ENCODE results near the gene SUMF2. TPM values are rescaled to one million over a fixed set of nuclear protein-coding genes. Genes with fewer than 3 reads are reported as not detected.

Gene SUMF2
- total and polyA plus RNA-seq, 2 of the 13 experiments (the other 11 are each of a cell fraction or from before 2014, with no cell fraction given) = 48.9 to 54.4 TPM

- TF ChIP-seq, protein P1, sequence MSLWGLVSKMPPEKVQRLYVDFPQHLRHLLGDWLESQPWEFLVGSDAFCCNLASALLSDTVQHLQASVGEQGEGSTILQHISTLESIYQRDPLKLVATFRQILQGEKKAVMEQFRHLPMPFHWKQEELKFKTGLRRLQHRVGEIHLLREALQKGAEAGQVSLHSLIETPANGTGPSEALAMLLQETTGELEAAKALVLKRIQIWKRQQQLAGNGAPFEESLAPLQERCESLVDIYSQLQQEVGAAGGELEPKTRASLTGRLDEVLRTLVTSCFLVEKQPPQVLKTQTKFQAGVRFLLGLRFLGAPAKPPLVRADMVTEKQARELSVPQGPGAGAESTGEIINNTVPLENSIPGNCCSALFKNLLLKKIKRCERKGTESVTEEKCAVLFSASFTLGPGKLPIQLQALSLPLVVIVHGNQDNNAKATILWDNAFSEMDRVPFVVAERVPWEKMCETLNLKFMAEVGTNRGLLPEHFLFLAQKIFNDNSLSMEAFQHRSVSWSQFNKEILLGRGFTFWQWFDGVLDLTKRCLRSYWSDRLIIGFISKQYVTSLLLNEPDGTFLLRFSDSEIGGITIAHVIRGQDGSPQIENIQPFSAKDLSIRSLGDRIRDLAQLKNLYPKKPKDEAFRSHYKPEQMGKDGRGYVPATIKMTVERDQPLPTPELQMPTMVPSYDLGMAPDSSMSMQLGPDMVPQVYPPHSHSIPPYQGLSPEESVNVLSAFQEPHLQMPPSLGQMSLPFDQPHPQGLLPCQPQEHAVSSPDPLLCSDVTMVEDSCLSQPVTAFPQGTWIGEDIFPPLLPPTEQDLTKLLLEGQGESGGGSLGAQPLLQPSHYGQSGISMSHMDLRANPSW (CRISPR knock-in tag; IDR thresholded peaks at IDR 0.05; ENCODE audit: borderline replicate concordance) = no peak
- TF ChIP-seq KDM5B (CRISPR knock-in tag; IDR thresholded peaks at IDR 0.05; ENCODE audit: borderline replicate concordance) = peak; percentile 89
- TF ChIP-seq, protein P2, sequence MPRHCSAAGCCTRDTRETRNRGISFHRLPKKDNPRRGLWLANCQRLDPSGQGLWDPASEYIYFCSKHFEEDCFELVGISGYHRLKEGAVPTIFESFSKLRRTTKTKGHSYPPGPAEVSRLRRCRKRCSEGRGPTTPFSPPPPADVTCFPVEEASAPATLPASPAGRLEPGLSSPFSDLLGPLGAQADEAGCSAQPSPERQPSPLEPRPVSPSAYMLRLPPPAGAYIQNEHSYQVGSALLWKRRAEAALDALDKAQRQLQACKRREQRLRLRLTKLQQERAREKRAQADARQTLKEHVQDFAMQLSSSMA (CRISPR knock-in tag; IDR thresholded peaks at IDR 0.05) = peak; percentile 58; the same call in 1 of the 2 replicates
- peak; percentile 93 for TF ChIP-seq MAX (IDR thresholded peaks at IDR 0.05)
- 0 out of 2 replicates have a peak, but pooled peaks have one; percentile 36 for TF ChIP-seq ZNF800 (CRISPR knock-in tag; IDR thresholded peaks at IDR 0.05)
- TF ChIP-seq ZNF354B (CRISPR knock-in tag; IDR thresholded peaks at IDR 0.05) = no peak
- peak; percentile 32; the same call in 1 of the 2 replicates for TF ChIP-seq HNF4A (CRISPR knock-in tag; IDR thresholded peaks at IDR 0.05)
- TF ChIP-seq, protein P3, sequence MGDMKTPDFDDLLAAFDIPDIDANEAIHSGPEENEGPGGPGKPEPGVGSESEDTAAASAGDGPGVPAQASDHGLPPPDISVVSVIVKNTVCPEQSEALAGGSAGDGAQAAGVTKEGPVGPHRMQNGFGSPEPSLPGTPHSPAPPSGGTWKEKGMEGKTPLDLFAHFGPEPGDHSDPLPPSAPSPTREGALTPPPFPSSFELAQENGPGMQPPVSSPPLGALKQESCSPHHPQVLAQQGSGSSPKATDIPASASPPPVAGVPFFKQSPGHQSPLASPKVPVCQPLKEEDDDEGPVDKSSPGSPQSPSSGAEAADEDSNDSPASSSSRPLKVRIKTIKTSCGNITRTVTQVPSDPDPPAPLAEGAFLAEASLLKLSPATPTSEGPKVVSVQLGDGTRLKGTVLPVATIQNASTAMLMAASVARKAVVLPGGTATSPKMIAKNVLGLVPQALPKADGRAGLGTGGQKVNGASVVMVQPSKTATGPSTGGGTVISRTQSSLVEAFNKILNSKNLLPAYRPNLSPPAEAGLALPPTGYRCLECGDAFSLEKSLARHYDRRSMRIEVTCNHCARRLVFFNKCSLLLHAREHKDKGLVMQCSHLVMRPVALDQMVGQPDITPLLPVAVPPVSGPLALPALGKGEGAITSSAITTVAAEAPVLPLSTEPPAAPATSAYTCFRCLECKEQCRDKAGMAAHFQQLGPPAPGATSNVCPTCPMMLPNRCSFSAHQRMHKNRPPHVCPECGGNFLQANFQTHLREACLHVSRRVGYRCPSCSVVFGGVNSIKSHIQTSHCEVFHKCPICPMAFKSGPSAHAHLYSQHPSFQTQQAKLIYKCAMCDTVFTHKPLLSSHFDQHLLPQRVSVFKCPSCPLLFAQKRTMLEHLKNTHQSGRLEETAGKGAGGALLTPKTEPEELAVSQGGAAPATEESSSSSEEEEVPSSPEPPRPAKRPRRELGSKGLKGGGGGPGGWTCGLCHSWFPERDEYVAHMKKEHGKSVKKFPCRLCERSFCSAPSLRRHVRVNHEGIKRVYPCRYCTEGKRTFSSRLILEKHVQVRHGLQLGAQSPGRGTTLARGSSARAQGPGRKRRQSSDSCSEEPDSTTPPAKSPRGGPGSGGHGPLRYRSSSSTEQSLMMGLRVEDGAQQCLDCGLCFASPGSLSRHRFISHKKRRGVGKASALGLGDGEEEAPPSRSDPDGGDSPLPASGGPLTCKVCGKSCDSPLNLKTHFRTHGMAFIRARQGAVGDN (CRISPR knock-in tag; IDR thresholded peaks at IDR 0.05) = peak; percentile 99
- TF ChIP-seq, protein P4, sequence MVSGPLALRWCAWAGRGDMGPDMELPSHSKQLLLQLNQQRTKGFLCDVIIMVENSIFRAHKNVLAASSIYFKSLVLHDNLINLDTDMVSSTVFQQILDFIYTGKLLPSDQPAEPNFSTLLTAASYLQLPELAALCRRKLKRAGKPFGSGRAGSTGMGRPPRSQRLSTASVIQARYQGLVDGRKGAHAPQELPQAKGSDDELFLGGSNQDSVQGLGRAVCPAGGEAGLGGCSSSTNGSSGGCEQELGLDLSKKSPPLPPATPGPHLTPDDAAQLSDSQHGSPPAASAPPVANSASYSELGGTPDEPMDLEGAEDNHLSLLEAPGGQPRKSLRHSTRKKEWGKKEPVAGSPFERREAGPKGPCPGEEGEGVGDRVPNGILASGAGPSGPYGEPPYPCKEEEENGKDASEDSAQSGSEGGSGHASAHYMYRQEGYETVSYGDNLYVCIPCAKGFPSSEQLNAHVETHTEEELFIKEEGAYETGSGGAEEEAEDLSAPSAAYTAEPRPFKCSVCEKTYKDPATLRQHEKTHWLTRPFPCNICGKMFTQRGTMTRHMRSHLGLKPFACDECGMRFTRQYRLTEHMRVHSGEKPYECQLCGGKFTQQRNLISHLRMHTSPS (CRISPR knock-in tag; IDR thresholded peaks at IDR 0.05; ENCODE audit: low read depth) = no peak
- TF ChIP-seq ZNF253 (CRISPR knock-in tag; IDR thresholded peaks at IDR 0.05; ENCODE audit: borderline replicate concordance) = peak; percentile 26; the same call in 1 of the 2 replicates
- TF ChIP-seq ZNF639 (CRISPR knock-in tag; conservative IDR thresholded peaks at IDR 0.05) = no peak
- no peak for TF ChIP-seq ZFP62 (CRISPR knock-in tag; IDR thresholded peaks at IDR 0.05)
- peak; percentile 80 for TF ChIP-seq HNRNPLL (IDR thresholded peaks at IDR 0.05; ENCODE audit: low read depth, low read length, poor library complexity, severe bottlenecking)
- no peak for TF ChIP-seq TEAD3 (CRISPR knock-in tag; optimal IDR thresholded peaks at IDR 0.05; ENCODE audit: borderline replicate concordance)
- TF ChIP-seq NFRKB (IDR thresholded peaks at IDR 0.05) = no peak
Measured at GRCh38 chr7:56063882-56064625, at the start of gene SUMF2 (continued).

All from HepG2 (cell line).